K562 (cell line): ENCODE data around the gene IL20. TPM values are rescaled to one million over a fixed set of nuclear protein-coding genes. Genes with fewer than 3 reads are reported as not detected.

Experiments
- ATAC-seq: fragments of 200-7000 bp; cut with Tn5 transposase; 3 replicates; pipeline ENCODE4 v1.9.1; 2020; ENCODE audit warnings: moderate library complexity
- BruUV-seq: library from RNA; stranded (reverse); fragments of 400-500 nt; replicated peaks from 2 replicates; lab custom pipeline; 2021; lab: Mats Ljungman, UMichigan
- CTCF ChIA-PET: fragments of 300-600 bp; formaldehyde crosslinking; extraction: SDS; loops from one replicate; lab custom pipeline; 2021; ENCODE audit warnings: low intra/inter-chr PET ratio; lab: Yijun Ruan, JAX
- POLR2A ChIA-PET: fragments of 300-600, 350-650 bp; sonication (Branson Sonifier 250); formaldehyde crosslinking; extraction: SDS; loops from one replicate; lab custom pipeline; 2021; ENCODE audit warnings: antibody characterized with exemption, inconsistent platforms; lab: Yijun Ruan, JAX
- DNase-seq, 4 experiments: peaks; one replicate each; pipeline versions ENCODE4 v3.0.0 to v3.0.0-alpha.2; 2011 to 2018; ENCODE audit warnings: low spot score in 3 of 4, mixed read lengths in 3 of 4; ENCODE audit errors: extremely low read depth in 1 of 4
- FAIRE-seq: peaks from 2 replicates; lab custom pipeline; 2011; peaks lifted over from hg19 to GRCh38; lab: Jason Lieb, UNC
- H2AFZ ChIP-seq: 2 replicates; pipeline ENCODE4 v1.6.0; 2011; ENCODE audit warnings: low read depth, low read length, control low read depth, inconsistent platforms
- H3K27ac ChIP-seq: fragments of 200-600 bp; 3 replicates; pipeline ENCODE4 v1.8.0; 2011; ENCODE audit warnings: low read depth, mild to moderate bottlenecking, control low read depth, inconsistent platforms, low read length, moderate library complexity, mixed read lengths; ENCODE audit errors: extremely low read depth
- H3K27me3 ChIP-seq, 2 experiments: fragments of 300-600 bp in 1 of 2; 2 replicates in 1 of 2; 3 replicates in 1 of 2; pipeline versions ENCODE4 v1.6.0 to v1.8.0; 2011; ENCODE audit warnings: inconsistent platforms in 2 of 2, low read length in 2 of 2, mild to moderate bottlenecking in 1 of 2, mixed read lengths in 1 of 2, moderate library complexity in 1 of 2; ENCODE audit not compliant: control insufficient read depth in 2 of 2, insufficient read depth in 2 of 2
- H3K36me3 ChIP-seq: fragments of 300-600 bp; 3 replicates; pipeline ENCODE4 v1.8.0; 2011; ENCODE audit warnings: mild to moderate bottlenecking, low read length, inconsistent platforms; ENCODE audit not compliant: control insufficient read depth, insufficient read depth
- H3K4me1 ChIP-seq, 2 experiments: fragments of 200-600 bp in 1 of 2; replicated peaks in 1 of 2; 2 replicates in 1 of 2; 3 replicates in 1 of 2; pipeline versions ENCODE4 v1.5.1 to v1.8.0; 2011; ENCODE audit warnings: inconsistent platforms in 2 of 2, low read length in 2 of 2, mild to moderate bottlenecking in 1 of 2, mixed read lengths in 1 of 2, moderate library complexity in 1 of 2; ENCODE audit not compliant: control insufficient read depth in 2 of 2, insufficient read depth in 2 of 2
- H3K4me2 ChIP-seq: 2 replicates; pipeline ENCODE4 v1.6.1; 2011; ENCODE audit warnings: low read length, control low read depth, inconsistent platforms, mixed read lengths; ENCODE audit not compliant: insufficient read depth
- H3K4me3 ChIP-seq: fragments of 200-600 bp; sonication (generic), shearing (Covaris generic); 2 replicates; pipeline ENCODE4 v1.5.1; 2016; ENCODE audit warnings: control low read depth, inconsistent platforms
- H3K79me2 ChIP-seq: fragments of 200-600 bp; 3 replicates; pipeline ENCODE4 v1.8.0; 2011; ENCODE audit warnings: low read length, inconsistent platforms; ENCODE audit not compliant: control insufficient read depth, insufficient read depth
- H3K9ac ChIP-seq, 2 experiments: 2 replicates each; pipeline versions ENCODE4 v1.6.0 to v1.6.1; 2011; ENCODE audit warnings: low read depth in 2 of 2, low read length in 2 of 2, control low read depth in 1 of 2, inconsistent platforms in 1 of 2, mild to moderate bottlenecking in 1 of 2, mixed read lengths in 1 of 2; ENCODE audit not compliant: insufficient read depth in 1 of 2
- H3K9me1 ChIP-seq: one replicate; pipeline ENCODE4 v1.6.0; 2011; ENCODE audit warnings: inconsistent platforms, mild to moderate bottlenecking, low read length, moderate library complexity; ENCODE audit not compliant: control insufficient read depth, insufficient read depth
- H3K9me3 ChIP-seq: replicated peaks from 2 replicates; pipeline ENCODE4 v1.5.1; 2011; ENCODE audit warnings: low read depth, low read length, inconsistent platforms; ENCODE audit not compliant: control insufficient read depth, insufficient read depth
- H4K20me1 ChIP-seq: replicated peaks from 2 replicates; pipeline ENCODE4 v1.6.1; 2011; ENCODE audit warnings: low read length, inconsistent platforms, mixed read lengths; ENCODE audit not compliant: control insufficient read depth, insufficient read depth
- ATF6 ChIP-seq: sonication (generic); formaldehyde crosslinking; IDR thresholded peaks from 2 replicates; pipeline ENCODE4 v1.4.0; 2020; ENCODE audit warnings: mild to moderate bottlenecking, missing genetic modification reagents
- JUND ChIP-seq, 2 experiments: IDR thresholded peaks; 2 replicates in 1 of 2; 3 replicates in 1 of 2; pipeline ENCODE4 v1.6.1; 2011; ENCODE audit warnings: borderline replicate concordance in 2 of 2, low read depth in 2 of 2, low read length in 2 of 2, improper control_type of control experiment in 1 of 2, missing biosample characterization in 1 of 2, missing genetic modification characterization in 1 of 2, missing genetic modification reagents in 1 of 2
- NFYB ChIP-seq: IDR thresholded peaks from 2 replicates; pipeline ENCODE4 v1.6.1; 2011; ENCODE audit warnings: mild to moderate bottlenecking, moderate library complexity; ENCODE audit not compliant: insufficient read length; ENCODE audit errors: extremely low read depth
- SMC3 ChIP-seq: conservative IDR thresholded peaks from 2 replicates; pipeline ENCODE4 v1.6.1; 2011; ENCODE audit warnings: low read depth, low read length, improper control_type of control experiment; ENCODE audit not compliant: insufficient read depth
- ZNF384 ChIP-seq: IDR thresholded peaks from 2 replicates; pipeline ENCODE4 v1.6.1; 2012; ENCODE audit warnings: low read depth, low read length, improper control_type of control experiment
- ZNF511 ChIP-seq: sonication (generic); formaldehyde crosslinking; IDR thresholded peaks from 2 replicates; pipeline ENCODE4 v1.8.0; 2022; ENCODE audit warnings: mild to moderate bottlenecking, missing genetic modification reagents
- WGBS: fragments of 100-300 bp; shearing (Covaris generic); methylation state at CpG from one replicate; pipeline ENCODE4 v1.1.6; 2016; ENCODE audit warnings: low coverage, mixed read lengths; ENCODE audit not compliant: insufficient coverage; ENCODE audit errors: missing lambda C conversion rate; 5-methylcytosine and 5-hydroxymethylcytosine counted together
- in situ Hi-C: fragments of 300-500 bp; cut with MboI; formaldehyde crosslinking; loops from 4 replicates; pipeline ENCODE4 v1.15.0; 2018; ENCODE audit warnings: inconsistent platforms, mixed read lengths
- intact Hi-C: fragments of 100-400 bp; cut with micrococcal nuclease; formaldehyde crosslinking; loops from 2 replicates; pipeline ENCODE4 v1.14.2; 2022
- polyA plus RNA-seq, 8 experiments: library from polyadenylated mRNA; depleted of rRNA in 4 of 8; stranded (reverse) in 5 of 8; unstranded in 3 of 8; fragments of >200 nt; fragmentation: Nextera tagmentation in 2 of 8; fragmentation: Illumina TruSeq in 1 of 8; extraction: Ambion mirVana in 2 of 8; extraction: Trizol in 1 of 8; gene quantifications; 2 replicates each; pipeline versions ENCODE4 v1.2.1 to v1.2.3, GENCODE V29; 2011 to 2014; ENCODE audit warnings: inconsistent platforms in 1 of 8, missing spikeins in 1 of 8
- total RNA-seq, 7 experiments: library from RNA; depleted of rRNA in 6 of 7; stranded (reverse); fragments of >200 nt in 6 of 7; fragmentation: Illumina TruSeq in 2 of 7; extraction: Trizol in 2 of 7; gene quantifications; 2 replicates each; pipeline versions ENCODE4 v1.2.1 to v1.2.3, GENCODE V29; 2011 to 2021; ENCODE audit warnings: low replicate concordance in 1 of 7
- TF ChIP-seq, protein P1 (sequence below): sonication (generic); formaldehyde crosslinking; IDR thresholded peaks from 2 replicates; pipeline ENCODE4 v1.8.0; 2022; ENCODE audit warnings: mild to moderate bottlenecking, missing genetic modification reagents

IL20 gene
- total and polyA plus RNA-seq, 9 of the 15 experiments (the other 6 are each of a cell fraction or from before 2014, with no cell fraction given), result not detected

GRCh38 chr1:206911064-206911663, 45.7 kb downstream of the IL20 start:
- ATAC-seq, result peak; percentile 61
- intact Hi-C loops, result loop anchor here (2.0 to 5.0 kb wide), 5 partner anchors 46 to 586 kb away; partner anchors contain the start of genes CR1 and IL20
- Histone ChIP-seq H3K27ac (no peak overlapping the region), H3K4me2 (no peak overlapping the region), H3K9me1 (no peaks in the 10 kb centered on the region), H3K27me3 (peaks cover 40 to 57% of the 10 kb centered on the region in 2 experiments), H3K4me3 (no peak overlapping the region), H3K9me3 (no peaks in the 10 kb centered on the region), H3K9ac (no peak overlapping the region), H3K36me3 (no peaks in the 10 kb centered on the region), H2AFZ (no peak overlapping the region), H4K20me1 (0 out of 2 replicates have a peak, but pooled peaks cover 3% of the 10 kb centered on the region), H3K4me1 (peaks cover 9 to 18% of the 10 kb centered on the region in 2 experiments; a peak in 4 of 5 replicates), H3K79me2 (no peaks in the 10 kb centered on the region)
- peak; percentile 76 to 86 (median 82) for DNase-seq
- in situ Hi-C loops, result loop anchor here (5.0 to 25.0 kb wide), 3 partner anchors 174 to 424 kb away; partner anchors contain the start of gene EIF2D
- peak; percentile 67 for FAIRE-seq
- ChIA-PET CTCF (interaction anchor here (0.6 to 3.8 kb wide), 18 partner anchors 71 to 588 kb away, joined by 3 to 43 read pairs (median 6); partner anchors contain the start of genes DYRK3 and EIF2D), POLR2A (interaction anchor here (0.5 to 0.7 kb wide), 2 partner anchors 21 to 168 kb away, joined by 3 read pairs; no protein-coding TSS in a partner anchor)
- 0% methylated on average over 1 of the region's 1 CpG for whole genome bisulfite sequencing
- no TSS peak for BruUV-seq
- 0 out of 2 replicates have a peak, but pooled peaks have one; percentile 19 for TF ChIP-seq JUND (IDR thresholded peaks at IDR 0.05; ENCODE audit: borderline replicate concordance, low read depth, low read length)
- no peak for TF ChIP-seq JUND (tag; IDR thresholded peaks at IDR 0.05; ENCODE audit: borderline replicate concordance, low read depth, low read length)
- no peak for TF ChIP-seq ZNF511 (CRISPR knock-in tag)
- TF ChIP-seq SMC3, result peak; percentile 53
- TF ChIP-seq NFYB, result no peak
- TF ChIP-seq, protein P1, sequence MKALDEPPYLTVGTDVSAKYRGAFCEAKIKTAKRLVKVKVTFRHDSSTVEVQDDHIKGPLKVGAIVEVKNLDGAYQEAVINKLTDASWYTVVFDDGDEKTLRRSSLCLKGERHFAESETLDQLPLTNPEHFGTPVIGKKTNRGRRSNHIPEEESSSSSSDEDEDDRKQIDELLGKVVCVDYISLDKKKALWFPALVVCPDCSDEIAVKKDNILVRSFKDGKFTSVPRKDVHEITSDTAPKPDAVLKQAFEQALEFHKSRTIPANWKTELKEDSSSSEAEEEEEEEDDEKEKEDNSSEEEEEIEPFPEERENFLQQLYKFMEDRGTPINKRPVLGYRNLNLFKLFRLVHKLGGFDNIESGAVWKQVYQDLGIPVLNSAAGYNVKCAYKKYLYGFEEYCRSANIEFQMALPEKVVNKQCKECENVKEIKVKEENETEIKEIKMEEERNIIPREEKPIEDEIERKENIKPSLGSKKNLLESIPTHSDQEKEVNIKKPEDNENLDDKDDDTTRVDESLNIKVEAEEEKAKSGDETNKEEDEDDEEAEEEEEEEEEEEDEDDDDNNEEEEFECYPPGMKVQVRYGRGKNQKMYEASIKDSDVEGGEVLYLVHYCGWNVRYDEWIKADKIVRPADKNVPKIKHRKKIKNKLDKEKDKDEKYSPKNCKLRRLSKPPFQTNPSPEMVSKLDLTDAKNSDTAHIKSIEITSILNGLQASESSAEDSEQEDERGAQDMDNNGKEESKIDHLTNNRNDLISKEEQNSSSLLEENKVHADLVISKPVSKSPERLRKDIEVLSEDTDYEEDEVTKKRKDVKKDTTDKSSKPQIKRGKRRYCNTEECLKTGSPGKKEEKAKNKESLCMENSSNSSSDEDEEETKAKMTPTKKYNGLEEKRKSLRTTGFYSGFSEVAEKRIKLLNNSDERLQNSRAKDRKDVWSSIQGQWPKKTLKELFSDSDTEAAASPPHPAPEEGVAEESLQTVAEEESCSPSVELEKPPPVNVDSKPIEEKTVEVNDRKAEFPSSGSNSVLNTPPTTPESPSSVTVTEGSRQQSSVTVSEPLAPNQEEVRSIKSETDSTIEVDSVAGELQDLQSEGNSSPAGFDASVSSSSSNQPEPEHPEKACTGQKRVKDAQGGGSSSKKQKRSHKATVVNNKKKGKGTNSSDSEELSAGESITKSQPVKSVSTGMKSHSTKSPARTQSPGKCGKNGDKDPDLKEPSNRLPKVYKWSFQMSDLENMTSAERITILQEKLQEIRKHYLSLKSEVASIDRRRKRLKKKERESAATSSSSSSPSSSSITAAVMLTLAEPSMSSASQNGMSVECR, result no peak
- TF ChIP-seq ZNF384, result peak; percentile 90
- TF ChIP-seq ATF6 (CRISPR knock-in tag), result no peak
